Astrocyte (in vitro differentiated cells and primary cell): ENCODE results near the gene PHACTR4. TPM values are rescaled to one million over a fixed set of nuclear protein-coding genes. Genes with fewer than 3 reads are reported as not detected.

Source experiments
- DNase-seq: peaks from one replicate; pipeline ENCODE4 v3.0.0-alpha.2; 2010; ENCODE audit warnings: low read depth
- FAIRE-seq: peaks from 2 replicates; lab custom pipeline; 2011; peaks lifted over from hg19 to GRCh38; lab: Jason Lieb, UNC
- H2AFZ ChIP-seq: 2 replicates; pipeline ENCODE4 v1.6.0; 2012; ENCODE audit warnings: low read depth, low read length, inconsistent platforms
- H3K27ac ChIP-seq: 2 replicates; pipeline ENCODE4 v1.5.1; 2011; ENCODE audit warnings: low read depth, low read length, inconsistent platforms
- H3K27me3 ChIP-seq: 2 replicates; pipeline ENCODE4 v1.6.0; 2011; ENCODE audit warnings: low read length, inconsistent platforms; ENCODE audit not compliant: insufficient read depth
- H3K36me3 ChIP-seq: 2 replicates; pipeline ENCODE4 v1.5.1; 2011; ENCODE audit warnings: low read length, inconsistent platforms; ENCODE audit not compliant: insufficient read depth
- H3K4me1 ChIP-seq: 2 replicates; pipeline ENCODE4 v1.5.1; 2011; ENCODE audit warnings: low read length, inconsistent platforms; ENCODE audit not compliant: insufficient read depth
- H3K4me2 ChIP-seq: 2 replicates; pipeline ENCODE4 v1.6.0; 2012; ENCODE audit warnings: low read length, inconsistent platforms
- H3K4me3 ChIP-seq: 2 replicates; pipeline ENCODE4 v1.5.1; 2011; ENCODE audit warnings: low read depth, mild to moderate bottlenecking, low read length, inconsistent platforms; ENCODE audit not compliant: insufficient read depth
- H3K79me2 ChIP-seq: 2 replicates; pipeline ENCODE4 v1.6.0; 2012; ENCODE audit warnings: mild to moderate bottlenecking, low read length, inconsistent platforms; ENCODE audit not compliant: insufficient read depth
- H3K9ac ChIP-seq: 2 replicates; pipeline ENCODE4 v1.6.0; 2012; ENCODE audit warnings: mild to moderate bottlenecking, low read length, inconsistent platforms
- H3K9me3 ChIP-seq: 2 replicates; pipeline ENCODE4 v1.5.1; 2012; ENCODE audit warnings: low read depth, mild to moderate bottlenecking, low read length, inconsistent platforms; ENCODE audit not compliant: insufficient read depth
- H4K20me1 ChIP-seq: 2 replicates; pipeline ENCODE4 v1.6.0; 2012; ENCODE audit warnings: low read length, inconsistent platforms; ENCODE audit not compliant: insufficient read depth
- H3K27ac Mint-ChIP-seq: one replicate; pipeline ENCODE4 v1.8.0; 2021; ENCODE audit warnings: mild to moderate bottlenecking, mixed read lengths; ENCODE audit not compliant: unreplicated experiment
- H3K27me3 Mint-ChIP-seq: one replicate; pipeline ENCODE4 v1.8.0; 2021; ENCODE audit warnings: low read depth, mixed read lengths; ENCODE audit not compliant: unreplicated experiment
- H3K36me3 Mint-ChIP-seq: one replicate; pipeline ENCODE4 v1.8.0; 2021; ENCODE audit warnings: low read depth, mixed read lengths; ENCODE audit not compliant: unreplicated experiment
- H3K4me1 Mint-ChIP-seq: one replicate; pipeline ENCODE4 v1.8.0; 2021; ENCODE audit warnings: low read depth, mixed read lengths; ENCODE audit not compliant: unreplicated experiment
- H3K4me3 Mint-ChIP-seq: one replicate; pipeline ENCODE4 v1.8.0; 2021; ENCODE audit warnings: mild to moderate bottlenecking, moderate library complexity, mixed read lengths; ENCODE audit not compliant: unreplicated experiment
- H3K9me3 Mint-ChIP-seq: one replicate; pipeline ENCODE4 v1.8.0; 2021; ENCODE audit warnings: mild to moderate bottlenecking, mixed read lengths; ENCODE audit not compliant: unreplicated experiment
- CTCF ChIP-seq: IDR thresholded peaks from 2 replicates; pipeline ENCODE4 v1.5.1; 2011; ENCODE audit warnings: low read depth, mild to moderate bottlenecking, inconsistent platforms, low read length, moderate library complexity; ENCODE audit not compliant: insufficient read depth
- EZH2 ChIP-seq: IDR thresholded peaks from 2 replicates; pipeline ENCODE4 v1.6.1; 2012; ENCODE audit warnings: mild to moderate bottlenecking, low read length, inconsistent platforms; ENCODE audit not compliant: insufficient read depth
- total RNA-seq: library from RNA; stranded (reverse); gene quantifications from 2 replicates; pipeline ENCODE4 v1.2.1, GENCODE V29; 2021

PHACTR4 gene
- total RNA-seq, 1 donor from 2014 or later, result 78.5 TPM

GRCh38 chr1:28482702-28483101 is 113.2 kb downstream of the PHACTR4 start:
- Histone ChIP-seq H3K36me3 (peaks cover 23% of the 10 kb centered on the region), H2AFZ (no peak overlapping the region), H3K4me2 (no peak overlapping the region), H3K4me3 (no peak overlapping the region), H3K9ac (no peak overlapping the region), H3K27ac (no peak overlapping the region), H3K27me3 (no peaks in the 10 kb centered on the region), H3K79me2 (no peaks in the 10 kb centered on the region), H3K4me1 (no peaks in the 10 kb centered on the region), H3K9me3 (no peaks in the 10 kb centered on the region), H4K20me1 (no peaks in the 10 kb centered on the region)
- H3K4me3 Mint-ChIP-seq, result no peak overlapping the region
- DNase-seq (no peak), FAIRE-seq (no peak)
- no peaks in the 10 kb centered on the region for H3K4me1 Mint-ChIP-seq
- peaks cover 15% of the 10 kb centered on the region for H3K36me3 Mint-ChIP-seq
- H3K9me3 Mint-ChIP-seq, result no peaks in the 10 kb centered on the region
- no peak overlapping the region for H3K27ac Mint-ChIP-seq
- TF ChIP-seq EZH2 (no peak), CTCF (no peak)
- H3K27me3 Mint-ChIP-seq, result no peaks in the 10 kb centered on the region

DNA sequence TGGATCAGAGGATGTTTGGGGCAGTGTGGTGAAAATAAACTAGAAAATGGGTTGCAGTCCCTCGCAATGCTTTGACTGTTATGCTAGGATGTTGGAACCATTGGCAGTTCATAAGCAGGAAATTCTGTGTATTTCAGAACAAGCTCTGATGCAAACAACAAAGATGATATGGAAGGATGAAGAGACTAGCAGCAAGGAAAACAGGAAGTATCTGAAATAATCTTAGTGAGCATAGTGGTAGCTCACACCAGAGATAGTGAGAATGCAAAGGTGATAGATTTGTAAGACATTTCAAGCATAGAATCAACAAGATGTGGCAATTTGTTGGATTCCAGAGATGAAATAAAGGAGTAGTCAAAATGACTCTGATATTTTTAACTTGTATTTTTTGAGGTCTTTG is 125.2 kb downstream of the PHACTR4 start:
- H3K4me3 ChIP-seq, result no peak overlapping the region
- H3K4me2 ChIP-seq, result no peak overlapping the region
- peaks cover 28% of the 10 kb centered on the region for H3K36me3 ChIP-seq
- H3K9ac ChIP-seq, result no peak overlapping the region
- H3K4me1 ChIP-seq, result no peaks in the 10 kb centered on the region
- no peaks in the 10 kb centered on the region for H3K27me3 ChIP-seq
- H3K4me3 Mint-ChIP-seq, result no peak overlapping the region
- H3K36me3 Mint-ChIP-seq, result peaks cover 17% of the 10 kb centered on the region
- DNase-seq, result no peak
- no peak overlapping the region for H3K27ac ChIP-seq
- H2AFZ ChIP-seq, result no peak overlapping the region
- H3K9me3 ChIP-seq, result no peaks in the 10 kb centered on the region
- no peaks in the 10 kb centered on the region for H4K20me1 ChIP-seq
- no peaks in the 10 kb centered on the region for H3K4me1 Mint-ChIP-seq
- H3K27me3 Mint-ChIP-seq, result no peaks in the 10 kb centered on the region
- no peaks in the 10 kb centered on the region for H3K79me2 ChIP-seq
- H3K9me3 Mint-ChIP-seq, result no peaks in the 10 kb centered on the region
- no peak for FAIRE-seq
- TF ChIP-seq EZH2, result no peak
- no peak for TF ChIP-seq CTCF
- no peak overlapping the region for H3K27ac Mint-ChIP-seq

GRCh38 chr1:28499553-28499952 is 130.0 kb downstream of the PHACTR4 start:
- Mint-ChIP-seq H3K27ac (no peak overlapping the region), H3K4me1 (no peaks in the 10 kb centered on the region), H3K27me3 (no peaks in the 10 kb centered on the region), H3K9me3 (no peaks in the 10 kb centered on the region), H3K36me3 (peaks cover 11% of the 10 kb centered on the region), H3K4me3 (no peak overlapping the region)
- Histone ChIP-seq H3K4me2 (no peak overlapping the region), H3K36me3 (peaks cover 13% of the 10 kb centered on the region), H3K9ac (no peak overlapping the region), H3K27ac (no peak overlapping the region), H3K79me2 (no peaks in the 10 kb centered on the region), H3K4me1 (no peaks in the 10 kb centered on the region), H4K20me1 (no peaks in the 10 kb centered on the region), H3K9me3 (no peaks in the 10 kb centered on the region), H2AFZ (no peak overlapping the region), H3K4me3 (no peak overlapping the region), H3K27me3 (no peaks in the 10 kb centered on the region)
- DNase-seq (no peak), FAIRE-seq (no peak)
- no peak for TF ChIP-seq EZH2
- no peak for TF ChIP-seq CTCF
